Stimulated activated CD4-positive, alpha-beta T cell treated with anti-CD3 and anti-CD28 coated beads, Interleukin-15, amount 100 ng/mL, for 1 hour (primary cell): ENCODE results near the gene PLCB1.
"Not testable (repeated sequence)": the region's sequence is repeated elsewhere in the genome, so short reads cannot be mapped to it uniquely, and the experiment has no call there.

ENCODE experiments used
- DNase-seq, 2 donors: peaks; one replicate each; pipeline ENCODE4 v3.0.0-alpha.2; 2020; ENCODE audit warnings: low read depth in 1 of 2, low spot score in 1 of 2

The PLCB1 gene

DNA sequence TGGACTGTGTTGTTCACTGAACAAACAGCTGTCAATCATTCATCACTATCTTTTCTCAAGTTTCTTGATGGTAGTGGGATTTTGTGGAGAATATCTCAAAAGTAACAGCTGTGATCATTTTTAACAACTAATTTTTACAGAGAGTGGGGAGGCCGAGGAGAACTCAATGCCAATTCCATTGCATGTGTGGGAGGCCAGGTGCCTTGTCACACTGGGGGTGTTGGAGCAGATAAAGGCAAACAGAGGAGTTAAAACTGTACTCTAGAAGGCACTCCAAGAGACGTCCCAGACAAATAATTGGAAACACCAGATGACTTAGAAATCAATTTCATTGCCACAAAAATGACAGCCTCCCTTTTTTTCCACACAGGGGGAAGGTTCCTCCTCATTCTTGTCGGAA is 669.6 kb downstream of the PLCB1 start:
- no peak for DNase-seq

- DNase-seq = no peak
Measured at GRCh38 chr20:8803065-8803464, 671.0 kb downstream of the PLCB1 start.

DNA sequence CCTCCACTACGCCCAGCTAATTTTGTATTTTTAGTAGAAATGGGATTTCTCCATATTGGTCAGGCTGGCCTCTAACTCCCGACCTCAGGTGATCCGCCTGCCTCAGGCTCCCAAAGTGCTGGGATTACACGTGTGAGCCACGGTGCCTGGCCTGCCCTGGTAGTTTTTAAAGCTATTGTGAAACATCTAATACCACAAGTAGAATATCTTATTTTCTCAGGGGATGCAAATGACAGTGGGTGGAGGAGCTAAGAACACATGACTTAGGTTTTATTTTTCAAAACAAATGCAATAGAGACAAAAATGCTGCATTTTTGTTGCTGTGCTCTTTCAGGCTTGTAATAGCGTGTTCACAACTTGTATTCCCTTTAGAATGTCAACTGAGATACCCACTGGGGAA is 671.9 kb downstream of the PLCB1 start:
- DNase-seq = no peak

DNA sequence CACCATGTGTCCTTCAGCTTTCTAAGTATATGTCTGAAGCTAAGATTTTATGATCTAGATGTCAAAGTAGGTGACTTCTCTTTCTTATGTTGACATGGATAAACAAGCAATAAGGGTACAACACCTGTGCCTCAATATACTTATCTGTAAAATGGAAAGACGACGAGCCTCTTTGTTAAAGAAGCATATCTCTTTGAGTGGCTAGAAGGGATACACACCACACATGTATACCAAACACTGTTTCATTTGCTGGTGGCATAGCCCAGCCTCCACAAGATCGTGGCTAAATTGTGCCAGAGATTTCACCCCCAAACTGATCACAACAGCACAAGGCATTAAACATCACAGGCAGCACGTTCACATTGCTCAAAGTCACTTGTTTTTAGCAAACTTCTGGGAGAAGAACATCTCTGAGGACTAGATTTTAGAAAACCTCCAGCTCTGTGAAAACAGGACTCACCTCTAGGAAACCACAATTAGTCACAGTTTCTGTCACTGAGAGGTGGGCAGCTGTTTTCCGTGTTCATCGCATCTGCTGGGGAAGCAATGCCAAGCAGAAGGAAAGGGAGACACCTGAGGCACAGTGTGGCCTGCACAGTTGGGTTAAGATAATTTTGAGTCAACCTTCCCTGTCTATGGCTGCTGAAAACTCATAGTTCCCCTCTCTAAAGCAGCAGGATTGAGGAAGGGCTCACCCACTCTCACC is 673.8 kb downstream of the PLCB1 start:
- DNase-seq = no peak

DNA sequence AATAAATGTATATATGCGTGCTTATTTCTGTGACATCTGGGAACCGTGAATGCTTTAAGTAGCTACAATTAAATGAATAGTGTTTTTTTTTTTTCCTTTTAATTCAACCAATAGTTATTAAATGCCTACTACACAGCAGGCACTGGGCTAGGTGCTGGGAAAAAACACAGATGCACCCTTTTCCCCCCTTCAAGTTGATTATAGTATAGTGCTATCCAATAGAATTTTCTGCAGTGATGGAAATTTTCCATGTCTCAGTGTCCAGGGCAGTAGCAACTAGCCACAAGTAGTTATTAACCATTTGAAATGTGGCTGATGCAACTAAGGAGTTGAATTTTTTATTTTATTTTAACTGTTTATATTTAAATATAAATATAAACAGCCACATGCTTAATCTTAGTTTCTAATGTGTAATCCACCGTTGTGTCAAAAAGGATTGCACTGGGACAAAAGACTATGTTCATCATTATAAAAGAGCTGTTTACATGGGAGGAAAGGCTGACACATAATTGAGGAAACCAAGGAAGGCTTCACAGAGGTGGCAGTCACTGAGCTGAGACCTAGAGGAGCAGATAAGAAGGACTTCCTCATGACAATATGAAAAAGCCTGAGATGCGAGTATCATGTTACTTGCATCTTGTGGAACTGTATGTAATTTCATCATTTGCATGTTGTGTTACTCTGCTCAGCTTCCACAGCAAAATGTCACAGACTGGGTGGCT is 675.6 kb downstream of the PLCB1 start:
- DNase-seq = no peak

DNA sequence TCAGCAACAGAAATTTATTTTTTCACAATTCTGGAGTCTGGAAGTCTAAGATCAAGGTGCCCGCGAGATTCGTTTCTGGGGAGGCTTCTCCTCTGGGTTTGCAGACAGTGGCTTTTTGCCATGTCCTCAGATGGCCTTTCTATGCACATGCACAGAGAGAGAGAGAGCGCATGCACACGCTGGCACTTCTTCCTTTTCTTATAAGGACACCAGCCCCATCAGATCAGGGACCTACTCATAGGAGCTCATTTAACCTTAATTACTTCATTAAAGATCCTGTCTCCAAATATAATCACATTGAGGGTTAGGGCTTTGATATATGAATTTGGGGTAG is 676.1 kb downstream of the PLCB1 start:
- DNase-seq = no peak

- DNase-seq = no peak
Measured at GRCh38 chr20:8809107-8809953, 677.3 kb downstream of the PLCB1 start.

DNA sequence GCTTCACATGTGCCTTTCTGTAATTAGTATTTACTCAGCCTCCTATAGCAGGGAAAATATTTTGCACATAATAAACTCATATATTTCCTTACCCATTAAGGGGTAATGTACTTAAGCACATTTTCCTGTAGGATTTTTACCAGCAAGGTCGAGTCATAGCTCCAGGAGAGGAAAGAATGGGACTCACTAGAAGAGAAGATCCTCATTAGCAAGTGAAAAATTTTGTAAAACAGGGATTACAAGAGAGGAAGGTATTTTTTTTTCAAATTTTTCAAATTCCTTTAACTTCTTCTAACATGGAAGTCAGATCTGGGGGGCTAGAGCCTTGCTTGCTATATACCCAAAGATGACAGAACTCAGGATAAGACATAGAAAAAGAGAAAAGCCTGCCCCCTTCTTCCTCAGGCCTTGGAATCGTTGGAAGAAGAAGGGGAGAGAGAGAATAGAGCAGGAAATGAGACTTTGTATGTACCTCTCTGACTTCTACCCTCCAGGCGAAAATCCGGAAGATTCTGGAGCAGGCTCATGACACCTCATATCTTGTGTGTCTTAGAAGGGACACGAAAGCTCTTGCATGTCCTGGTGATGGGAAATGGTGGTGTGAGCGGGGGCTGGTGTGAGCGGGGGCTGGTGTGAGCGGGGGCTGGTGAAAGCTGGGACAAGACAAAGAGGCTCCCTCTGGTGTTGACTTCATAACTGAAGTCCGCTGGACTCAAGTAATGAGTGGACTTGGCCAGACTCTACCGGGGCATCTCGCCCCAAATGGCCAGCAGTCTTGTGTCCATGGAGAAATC is 679.9 kb downstream of the PLCB1 start:
- DNase-seq = no peak

DNA sequence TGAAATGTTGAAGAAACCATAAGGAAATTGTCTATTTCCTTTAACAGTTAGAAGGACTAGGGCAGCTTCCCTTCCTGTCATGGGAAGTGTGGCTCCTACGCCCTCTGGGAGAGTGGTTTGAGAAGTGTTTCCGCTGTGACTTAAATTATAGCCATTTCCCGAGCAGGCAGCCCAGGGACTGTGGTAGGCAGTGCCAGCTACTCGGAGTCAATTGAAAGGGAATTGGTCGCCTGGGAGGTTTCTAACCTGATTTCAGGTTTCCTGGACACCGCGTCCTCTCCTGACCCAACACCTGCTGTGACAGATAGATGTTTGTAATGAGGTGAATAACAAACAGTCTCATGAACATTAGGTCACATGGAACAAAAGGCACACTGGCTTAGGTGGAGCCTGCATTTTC is 680.8 kb downstream of the PLCB1 start:
- no peak for DNase-seq

DNA sequence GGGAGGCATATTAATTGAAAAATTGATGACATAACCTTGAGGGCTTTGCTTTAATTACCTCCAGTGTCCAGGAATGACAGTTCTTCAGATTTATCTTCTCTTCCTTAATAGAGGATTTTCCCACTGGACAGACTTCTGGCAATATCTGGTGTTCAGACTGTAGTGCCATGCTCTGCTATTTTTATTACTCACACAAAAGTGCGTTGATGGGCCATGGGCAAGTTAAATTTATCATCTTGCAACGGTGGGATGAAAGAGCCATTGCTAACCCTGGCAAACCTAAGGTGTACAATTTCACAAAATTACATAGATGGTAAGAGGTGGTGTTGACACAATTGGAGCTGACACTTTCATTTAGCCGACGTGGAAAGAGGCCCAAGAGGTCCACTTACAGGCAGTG is 683.1 kb downstream of the PLCB1 start:
- DNase-seq = no peak

GRCh38 chr20:8829256-8829655 is 697.2 kb downstream of the PLCB1 start:
- no peak for DNase-seq

GRCh38 chr20:8834294-8834693 is 702.2 kb downstream of the PLCB1 start:
- not testable (repeated sequence) for DNase-seq

DNA sequence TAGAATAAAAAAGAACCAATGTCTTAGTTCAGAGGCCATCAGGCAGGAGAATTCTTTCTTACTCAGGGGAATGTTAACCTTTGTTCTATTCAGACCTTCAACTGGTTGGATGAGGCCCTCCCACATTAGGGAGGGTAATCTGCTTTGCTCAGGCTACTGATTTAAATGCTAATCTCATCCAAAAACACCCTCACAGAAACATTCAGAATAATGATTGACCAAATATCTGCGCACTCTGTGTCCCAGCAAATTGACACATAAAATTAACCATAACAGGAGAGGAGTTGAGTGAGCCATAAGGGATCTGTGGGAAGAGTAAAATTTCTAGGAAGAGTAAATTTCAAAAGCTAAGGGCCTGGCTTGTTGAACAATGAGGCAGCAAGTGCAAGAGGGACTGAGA is 702.8 kb downstream of the PLCB1 start:
- no peak for DNase-seq

GRCh38 chr20:8837396-8837795 is 705.3 kb downstream of the PLCB1 start:
- DNase-seq = no peak

- no peak for DNase-seq
Measured at GRCh38 chr20:8842525-8842924, 710.5 kb downstream of the PLCB1 start.

- no peak for DNase-seq
Measured at GRCh38 chr20:8844179-8844578, 712.1 kb downstream of the PLCB1 start.

- no peak for DNase-seq
Measured at GRCh38 chr20:8849990-8850389, 717.9 kb downstream of the PLCB1 start.

DNA sequence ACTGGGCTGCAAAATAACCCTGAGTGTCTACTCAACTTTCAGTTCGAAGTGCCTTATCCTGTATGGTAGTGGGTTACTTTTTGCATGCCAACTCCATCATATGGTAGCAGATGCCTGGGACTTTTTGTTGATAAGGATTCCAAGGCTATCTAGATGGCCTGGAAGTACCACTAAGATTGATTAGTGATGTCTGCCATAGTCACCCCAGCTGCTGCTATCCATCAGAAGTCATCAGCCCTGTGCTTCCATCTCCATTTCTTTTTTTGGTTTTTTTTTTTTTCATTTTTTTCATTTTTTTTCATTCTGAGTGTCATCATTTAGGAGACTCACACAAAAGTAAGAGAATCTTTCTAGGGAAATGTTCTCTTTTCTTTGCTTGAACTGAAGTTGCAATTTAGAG is 719.4 kb downstream of the PLCB1 start:
- no peak for DNase-seq

DNA sequence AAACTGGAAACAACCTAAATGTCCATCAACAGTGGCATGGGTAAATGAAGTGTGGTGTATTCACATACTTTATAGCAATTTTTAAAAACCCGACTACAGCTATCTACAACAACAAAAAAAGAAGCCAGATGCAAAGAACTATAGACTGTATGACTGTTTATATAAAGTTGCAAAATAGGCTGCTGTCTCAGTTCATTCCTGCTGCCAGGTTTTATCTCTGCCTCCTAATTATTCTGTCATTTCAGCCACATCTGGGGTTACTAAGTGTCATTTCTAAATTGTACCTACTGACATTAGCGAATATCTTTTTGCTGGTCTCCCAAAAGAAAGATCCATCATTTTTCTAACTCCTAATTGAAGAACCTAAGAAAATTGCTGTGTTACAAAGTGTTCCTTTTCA is 719.9 kb downstream of the PLCB1 start:
- not testable (repeated sequence) for DNase-seq

- DNase-seq = not testable (repeated sequence)
Measured at GRCh38 chr20:8853211-8853610, 721.1 kb downstream of the PLCB1 start.

DNA sequence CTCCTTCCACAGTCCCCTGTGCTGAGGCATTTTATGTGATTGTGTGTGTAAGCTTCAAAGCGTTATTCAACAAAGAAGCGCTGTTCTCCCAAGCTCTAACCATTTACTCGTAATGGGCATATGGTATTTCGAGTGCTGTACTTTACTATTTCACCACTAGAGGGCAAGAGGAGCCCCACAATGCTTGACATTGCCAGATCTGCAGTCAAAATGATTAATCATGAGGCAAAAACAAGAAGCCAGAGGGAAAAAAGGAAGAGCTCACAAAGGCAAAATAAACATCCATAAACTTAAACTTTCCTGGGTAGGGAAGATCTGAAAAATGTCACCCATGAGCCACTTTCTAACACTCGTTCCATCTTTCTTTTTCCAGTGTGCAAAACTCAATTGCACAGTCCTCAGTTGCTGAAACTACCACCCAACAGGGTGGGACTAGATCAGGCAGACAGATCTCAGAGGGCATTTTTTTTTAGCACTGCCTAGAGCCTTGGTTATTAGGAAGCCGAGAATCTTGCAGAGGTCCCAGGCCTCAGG is 721.8 kb downstream of the PLCB1 start:
- DNase-seq = no peak
